Measurements from ENCODE around the gene MRPL14. TPM values are rescaled to one million over a fixed set of nuclear protein-coding genes. Genes with fewer than 3 reads are reported as not detected.
"Not testable (repeated sequence)": the region's sequence is repeated elsewhere in the genome, so short reads cannot be mapped to it uniquely, and the experiment has no call there.

MRPL14 gene
- total RNA-seq, 1 donor from 2014 or later, result 34.6 TPM

GRCh38 chr6:44097782-44098317 is 29.4 kb downstream of the MRPL14 start:
- no peak for DNase-seq

GRCh38 chr6:44096612-44097011 is 30.6 kb downstream of the MRPL14 start:
- peak; percentile 36 for DNase-seq

- DNase-seq, result not testable (repeated sequence)
These were observed 32.0 kb downstream of the MRPL14 start for GRCh38 chr6:44095243-44095623.

DNA sequence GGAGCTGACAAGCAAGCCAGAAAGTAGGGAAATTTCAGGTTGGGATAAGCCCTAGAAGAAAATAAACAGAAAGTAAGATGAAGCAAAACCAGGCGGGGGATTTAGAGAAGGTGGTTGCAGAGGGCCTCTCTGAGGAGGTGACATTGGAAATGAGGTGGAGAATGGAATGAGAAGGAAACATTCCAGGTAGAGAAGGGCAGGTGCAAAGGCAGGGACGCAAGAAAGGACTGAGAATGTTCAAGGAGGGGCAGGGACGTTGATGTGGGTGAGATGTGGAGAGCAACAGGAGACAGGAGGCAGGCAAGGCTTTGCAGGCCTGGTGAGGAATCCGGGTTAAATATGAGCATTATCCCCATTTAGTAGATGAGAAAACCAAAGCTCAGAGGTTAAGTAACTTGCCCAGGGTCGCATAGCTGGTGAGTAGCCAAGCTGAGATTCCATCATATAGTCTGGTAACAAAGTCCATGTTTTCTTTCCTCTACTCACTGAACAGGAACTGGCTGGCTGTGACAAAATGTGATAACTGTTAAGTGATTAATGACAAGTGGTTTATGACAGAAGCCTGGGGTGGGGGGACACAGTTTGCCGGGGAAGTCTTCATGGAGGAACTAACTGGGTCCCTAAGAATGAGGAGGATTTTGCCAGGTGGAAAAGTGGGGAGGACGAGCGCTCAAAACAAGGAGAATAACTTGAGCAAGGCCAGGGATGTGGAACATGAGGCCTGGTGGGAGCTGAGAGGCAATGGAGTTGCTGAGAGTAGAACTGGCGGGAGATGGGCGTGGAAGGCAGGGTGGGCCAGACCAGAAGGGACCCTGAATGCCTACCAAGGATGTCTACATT is 32.6 kb downstream of the MRPL14 start:
- no peak for DNase-seq

GRCh38 chr6:44093750-44094402 is 33.4 kb downstream of the MRPL14 start:
- DNase-seq, result no peak

- DNase-seq, result no peak
These were observed 34.2 kb downstream of the MRPL14 start for GRCh38 chr6:44093066-44093465.

DNA sequence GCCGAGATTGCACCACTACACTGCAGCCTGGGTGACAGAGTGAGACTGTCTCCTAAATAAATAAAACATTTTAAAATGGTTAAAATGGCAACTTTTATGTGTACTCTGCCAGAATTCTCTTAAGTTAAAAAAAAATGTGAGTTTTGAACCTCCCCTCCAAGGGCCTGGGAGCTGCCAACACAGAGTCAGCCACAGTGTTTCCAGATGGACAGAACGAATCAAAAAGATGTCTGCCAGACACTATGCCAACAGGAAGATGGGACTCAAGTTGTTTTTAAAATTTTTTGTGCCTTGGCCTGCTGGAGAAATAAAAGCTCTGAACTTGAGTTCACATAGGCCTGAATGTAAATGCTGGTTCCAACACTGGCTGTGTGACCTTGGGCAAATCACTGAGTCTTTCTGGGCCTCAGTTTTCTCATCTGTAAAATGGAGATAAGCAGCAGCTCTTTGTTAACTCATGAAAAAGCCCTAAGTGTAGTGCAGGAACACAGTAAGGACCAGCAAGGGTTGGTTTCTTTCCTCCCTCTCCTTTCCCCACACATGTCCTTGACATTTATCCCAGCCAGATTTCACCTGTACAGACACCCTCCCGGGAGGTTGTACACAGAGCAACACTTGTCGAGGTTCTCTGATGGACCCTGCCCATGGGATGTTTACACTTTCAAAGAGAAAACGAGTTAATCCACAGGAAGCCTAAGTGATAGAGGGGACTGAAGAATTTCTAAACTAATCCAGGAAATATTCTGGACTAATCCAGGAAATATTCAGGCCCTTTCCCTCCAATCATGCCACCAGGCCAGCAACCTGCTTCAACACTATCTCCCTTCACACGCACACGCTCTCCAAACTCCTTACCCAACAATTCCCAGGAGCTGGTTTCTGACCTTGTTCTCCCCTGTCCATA is 35.0 kb downstream of the MRPL14 start:
- DNase-seq, result no peak

DNA sequence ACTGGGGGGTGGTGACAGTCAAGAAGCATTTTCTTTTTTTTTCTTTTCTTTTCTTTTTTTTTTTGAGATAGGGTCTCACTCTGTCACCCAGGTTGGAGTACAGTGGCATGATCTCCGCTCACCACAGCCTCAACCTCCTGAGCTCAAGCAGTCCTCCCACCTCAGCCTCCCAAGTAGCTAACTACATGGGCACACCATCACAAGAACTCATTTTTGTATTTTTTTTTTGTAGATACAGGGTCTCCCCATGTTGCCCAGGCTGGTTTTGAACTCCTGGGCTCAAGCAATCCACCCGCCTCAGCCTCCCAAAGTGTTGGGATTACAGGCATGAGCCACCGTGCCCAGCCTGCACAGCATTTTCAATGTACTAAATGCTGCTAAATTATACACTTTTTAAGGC is 35.9 kb downstream of the MRPL14 start:
- not testable (repeated sequence) for DNase-seq

- no peak for DNase-seq
These were observed 36.8 kb downstream of the MRPL14 start for GRCh38 chr6:44090465-44090864.

DNA sequence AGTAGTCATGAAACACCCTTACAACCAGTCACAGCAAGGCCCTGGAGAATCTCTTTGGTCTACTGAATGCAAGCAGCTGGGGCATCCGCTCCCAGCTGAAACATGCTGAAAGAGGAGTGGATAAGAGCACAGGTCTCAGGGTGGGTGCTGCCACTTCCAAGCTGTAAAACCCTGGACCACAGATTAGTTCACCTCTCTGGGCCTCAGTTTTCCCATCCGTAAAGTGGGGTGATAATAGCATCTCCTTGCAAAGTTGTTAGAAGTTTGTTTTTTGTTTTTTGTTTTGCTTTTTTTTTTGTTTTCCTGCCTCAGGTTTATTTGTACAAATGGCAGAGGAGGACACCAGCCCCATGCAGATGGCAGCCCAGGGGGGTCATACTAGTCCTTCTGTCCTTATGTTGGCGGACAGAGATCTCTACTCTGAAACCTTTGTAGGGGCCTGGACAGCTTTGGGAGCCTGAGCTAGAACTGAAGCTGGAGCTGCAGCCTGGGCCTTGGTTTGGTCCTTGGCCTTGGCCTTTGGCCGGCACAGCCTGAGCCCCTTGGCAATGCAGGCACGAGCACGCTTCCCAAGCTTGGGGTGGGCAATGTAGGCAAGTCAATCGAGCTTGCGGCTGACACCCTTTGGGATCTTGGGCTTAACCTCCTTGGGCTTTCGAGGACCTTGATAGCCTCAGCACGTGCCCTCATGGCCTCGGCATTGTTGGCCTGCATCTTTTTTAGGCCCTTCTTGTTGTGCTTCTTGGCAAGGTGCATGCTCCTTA is 38.2 kb downstream of the MRPL14 start:
- DNase-seq, result no peak

GRCh38 chr6:44087623-44088022 is 39.6 kb downstream of the MRPL14 start:
- DNase-seq, result no peak

DNA sequence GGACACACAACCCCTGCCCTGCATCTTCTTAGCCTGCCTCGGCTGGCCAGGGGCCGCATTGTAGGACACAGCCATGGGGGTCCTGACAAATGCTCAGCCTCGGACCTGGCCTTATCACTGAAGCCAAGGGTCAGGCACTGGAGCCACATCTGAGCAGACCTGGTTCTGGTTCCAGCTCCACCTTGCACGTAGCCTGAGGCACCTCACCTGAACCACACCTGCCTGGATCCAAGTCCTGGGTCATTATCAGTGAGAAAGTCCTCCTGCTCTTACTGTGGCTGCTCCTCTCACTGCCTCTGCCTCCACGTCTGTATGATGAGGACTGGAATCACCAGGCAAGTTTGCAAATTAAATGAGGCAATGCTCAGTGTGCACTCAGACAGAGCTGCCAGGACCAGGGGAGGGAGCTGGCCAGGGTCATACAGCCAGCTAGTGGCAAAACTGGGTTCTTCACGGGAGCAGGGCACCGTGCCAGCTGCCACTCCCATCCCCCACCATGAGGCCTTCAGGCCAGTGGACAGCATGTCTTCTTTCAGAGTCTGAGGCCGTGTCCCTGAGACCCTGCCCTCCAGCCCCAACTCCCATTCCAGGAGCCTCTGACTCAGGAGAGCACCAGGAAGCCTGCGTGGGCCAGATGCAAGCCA is 40.2 kb downstream of the MRPL14 start:
- DNase-seq, result no peak

DNA sequence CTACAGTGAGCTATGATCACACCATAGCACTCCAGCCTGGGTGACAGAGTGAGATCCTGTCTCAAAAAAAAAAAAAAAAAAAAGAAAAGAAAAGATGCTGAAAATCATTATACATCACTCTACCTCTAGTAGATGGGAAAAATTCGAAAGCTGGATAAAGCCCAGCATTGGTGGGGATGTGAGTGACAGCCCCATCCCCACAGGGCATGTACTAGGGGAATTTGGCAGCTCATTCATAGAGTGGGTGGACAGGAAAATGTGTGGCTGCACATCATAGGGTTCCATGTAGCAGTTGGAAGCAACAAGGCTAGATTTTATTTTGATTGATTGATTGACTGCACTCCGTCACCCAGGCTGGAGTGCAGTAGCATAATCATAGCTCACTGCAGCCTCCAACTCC is 42.0 kb downstream of the MRPL14 start:
- DNase-seq, result no peak

DNA sequence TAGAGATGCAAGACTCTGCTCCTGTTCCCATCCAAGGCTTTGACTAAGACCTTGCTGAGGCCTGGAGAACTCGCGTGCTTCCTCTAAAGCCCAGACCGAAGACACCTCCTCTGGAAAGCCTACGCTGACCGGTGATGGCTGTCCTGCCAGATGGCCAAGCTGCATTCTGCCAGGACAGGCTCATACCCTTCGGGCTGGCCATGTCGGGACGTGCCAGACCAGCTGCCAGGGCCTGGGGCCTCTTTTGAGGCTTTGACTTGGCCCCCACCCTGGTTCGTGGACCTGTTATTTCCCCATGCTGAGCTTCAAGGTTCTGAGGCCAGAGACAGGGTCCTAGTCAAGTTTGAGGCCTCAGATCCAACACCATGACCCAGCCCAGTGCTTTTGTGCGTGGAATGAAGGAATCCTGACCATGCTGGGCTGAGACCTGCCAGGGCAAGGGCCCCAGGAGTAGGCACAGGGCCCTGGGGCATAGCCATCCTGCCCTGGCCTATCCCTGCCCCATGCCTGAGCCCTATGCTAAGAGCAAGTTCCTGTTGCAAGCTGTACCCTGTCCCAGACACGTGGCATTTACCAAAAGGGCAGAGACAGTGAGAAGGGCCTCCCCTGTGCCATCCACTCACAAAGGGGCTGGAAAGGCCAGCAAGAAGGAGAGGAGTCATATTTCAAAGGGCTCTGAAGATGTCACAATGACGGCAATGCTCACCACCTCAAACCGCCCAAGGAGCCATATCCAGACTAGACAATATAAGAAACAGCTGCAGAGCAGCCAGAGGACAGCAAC is 42.8 kb downstream of the MRPL14 start:
- DNase-seq, result no peak

GRCh38 chr6:44082872-44083321 is 44.4 kb downstream of the MRPL14 start:
- no peak for DNase-seq

GRCh38 chr6:44081753-44082152 is 45.5 kb downstream of the MRPL14 start:
- no peak for DNase-seq

DNA sequence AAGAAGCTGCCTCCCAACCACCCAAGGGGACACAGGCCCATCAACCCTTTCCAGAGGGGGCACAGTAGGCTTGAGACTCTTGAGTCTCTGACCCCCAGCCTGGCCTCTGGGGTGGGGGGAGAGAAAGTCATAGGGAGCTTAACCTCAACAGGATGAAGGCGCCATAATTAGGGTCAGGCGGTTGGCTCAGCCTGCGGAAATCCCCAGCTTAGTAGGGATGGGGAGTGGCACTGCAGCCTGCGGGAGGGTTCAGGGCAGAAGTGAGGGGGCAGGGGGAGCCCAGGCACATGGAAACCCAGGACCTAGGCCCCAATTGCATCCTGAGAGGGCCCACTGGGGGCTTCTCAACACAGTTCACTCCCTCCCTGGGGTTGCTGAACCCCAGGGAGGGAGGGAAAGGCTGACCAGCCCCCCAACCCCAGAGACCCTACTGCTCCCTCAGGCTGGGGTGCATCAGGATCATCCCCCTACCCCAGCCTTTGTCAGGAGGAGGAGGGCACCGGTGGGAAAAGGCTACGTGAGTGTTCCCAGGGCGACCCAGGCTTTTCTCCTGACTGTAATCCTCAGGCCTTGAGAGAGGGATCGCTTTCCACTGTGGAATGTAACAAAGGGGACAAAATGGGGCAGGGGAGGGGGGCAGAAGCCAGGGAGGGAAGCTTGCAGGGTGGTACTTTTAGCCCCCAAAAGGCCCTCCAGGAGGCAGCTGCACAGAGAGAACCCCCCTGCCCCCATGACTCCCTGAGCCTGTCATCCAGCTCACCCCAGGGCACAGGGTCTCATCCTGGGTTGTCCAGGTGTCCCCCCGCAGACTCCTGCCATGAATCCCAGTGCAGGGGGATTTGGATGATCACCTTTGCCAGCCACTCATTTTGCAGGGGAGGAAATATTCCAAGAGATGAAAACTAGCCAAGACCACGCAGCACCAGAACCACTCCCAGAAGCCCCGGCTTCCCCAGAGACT is 46.4 kb downstream of the MRPL14 start:
- no peak for DNase-seq

DNA sequence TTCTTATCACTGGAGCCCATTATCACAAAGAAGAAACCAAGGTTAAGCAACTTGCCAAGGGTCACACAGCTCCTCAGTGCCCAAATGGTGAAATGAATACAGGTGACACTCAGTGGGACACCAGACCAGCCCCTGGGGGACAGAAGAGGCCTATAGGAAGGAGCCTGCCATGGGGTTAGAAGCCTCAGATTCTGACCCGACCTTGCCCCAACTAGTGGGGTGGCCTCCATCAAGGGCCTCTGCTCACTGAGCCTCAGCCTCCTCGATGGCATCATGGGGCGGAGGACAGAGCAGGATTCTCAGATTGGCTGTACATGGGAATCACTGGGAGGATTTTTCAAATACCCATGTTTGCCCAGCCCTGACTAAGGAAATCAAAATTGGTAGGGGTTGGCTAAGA is 47.6 kb downstream of the MRPL14 start:
- no peak for DNase-seq
